GM13977 (cell line): ENCODE results near the gene SOX13.
"Not testable (repeated sequence)": the region's sequence is repeated elsewhere in the genome, so short reads cannot be mapped to it uniquely, and the experiment has no call there.

Source experiments
- DNase-seq: peaks from one replicate; pipeline ENCODE4 v3.0.0; 2012; ENCODE audit warnings: low spot score
- in situ Hi-C: fragments of 300-500 bp; cut with MboI; formaldehyde crosslinking; loops from one replicate; pipeline ENCODE4 v1.12.0; 2022; ENCODE audit warnings: low sequenced_read_pairs, low pct_unique_long_range_greater_than_20kb, mixed read lengths, inconsistent platforms; ENCODE audit not compliant: unreplicated experiment
- TF ChIP-seq, protein P1 (sequence below): IDR thresholded peaks from 2 replicates; pipeline ENCODE4 v1.5.1; 2012; ENCODE audit warnings: mild to moderate bottlenecking, control low read depth; ENCODE audit not compliant: insufficient read depth; ENCODE audit errors: extremely low read depth, missing control alignments

SOX13 gene

GRCh38 chr1:204096931-204097330, 24.0 kb downstream of the SOX13 start:
- TF ChIP-seq, protein P1, sequence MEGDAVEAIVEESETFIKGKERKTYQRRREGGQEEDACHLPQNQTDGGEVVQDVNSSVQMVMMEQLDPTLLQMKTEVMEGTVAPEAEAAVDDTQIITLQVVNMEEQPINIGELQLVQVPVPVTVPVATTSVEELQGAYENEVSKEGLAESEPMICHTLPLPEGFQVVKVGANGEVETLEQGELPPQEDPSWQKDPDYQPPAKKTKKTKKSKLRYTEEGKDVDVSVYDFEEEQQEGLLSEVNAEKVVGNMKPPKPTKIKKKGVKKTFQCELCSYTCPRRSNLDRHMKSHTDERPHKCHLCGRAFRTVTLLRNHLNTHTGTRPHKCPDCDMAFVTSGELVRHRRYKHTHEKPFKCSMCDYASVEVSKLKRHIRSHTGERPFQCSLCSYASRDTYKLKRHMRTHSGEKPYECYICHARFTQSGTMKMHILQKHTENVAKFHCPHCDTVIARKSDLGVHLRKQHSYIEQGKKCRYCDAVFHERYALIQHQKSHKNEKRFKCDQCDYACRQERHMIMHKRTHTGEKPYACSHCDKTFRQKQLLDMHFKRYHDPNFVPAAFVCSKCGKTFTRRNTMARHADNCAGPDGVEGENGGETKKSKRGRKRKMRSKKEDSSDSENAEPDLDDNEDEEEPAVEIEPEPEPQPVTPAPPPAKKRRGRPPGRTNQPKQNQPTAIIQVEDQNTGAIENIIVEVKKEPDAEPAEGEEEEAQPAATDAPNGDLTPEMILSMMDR = no peak
- in situ Hi-C loops = no loop called here
- no peak for DNase-seq

GRCh38 chr1:204098683-204099082, 25.8 kb downstream of the SOX13 start:
- TF ChIP-seq, protein P1 = no peak
- in situ Hi-C loops = no loop called here
- DNase-seq = no peak

DNA sequence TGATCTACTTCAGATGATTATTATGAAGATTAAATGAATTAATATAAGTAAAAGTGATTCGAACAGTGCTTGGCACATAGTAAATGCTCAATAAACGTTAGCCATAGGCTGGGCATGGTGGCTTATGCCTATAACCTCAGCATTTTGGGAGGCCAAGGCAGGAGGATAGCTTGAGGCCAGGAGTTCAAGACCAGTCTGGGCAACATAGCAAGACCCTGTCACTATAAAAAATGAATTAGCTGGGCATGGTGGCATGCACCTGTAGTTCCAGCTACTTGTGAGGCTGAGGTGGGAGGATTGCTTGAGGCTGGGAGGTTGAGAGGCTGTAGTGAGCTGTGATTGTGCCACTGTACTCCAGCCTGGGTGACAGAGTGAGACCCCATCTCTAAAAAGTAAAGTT, 26.8 kb downstream of the SOX13 start:
- in situ Hi-C loops, DNase-seq: not testable (repeated sequence)

DNA sequence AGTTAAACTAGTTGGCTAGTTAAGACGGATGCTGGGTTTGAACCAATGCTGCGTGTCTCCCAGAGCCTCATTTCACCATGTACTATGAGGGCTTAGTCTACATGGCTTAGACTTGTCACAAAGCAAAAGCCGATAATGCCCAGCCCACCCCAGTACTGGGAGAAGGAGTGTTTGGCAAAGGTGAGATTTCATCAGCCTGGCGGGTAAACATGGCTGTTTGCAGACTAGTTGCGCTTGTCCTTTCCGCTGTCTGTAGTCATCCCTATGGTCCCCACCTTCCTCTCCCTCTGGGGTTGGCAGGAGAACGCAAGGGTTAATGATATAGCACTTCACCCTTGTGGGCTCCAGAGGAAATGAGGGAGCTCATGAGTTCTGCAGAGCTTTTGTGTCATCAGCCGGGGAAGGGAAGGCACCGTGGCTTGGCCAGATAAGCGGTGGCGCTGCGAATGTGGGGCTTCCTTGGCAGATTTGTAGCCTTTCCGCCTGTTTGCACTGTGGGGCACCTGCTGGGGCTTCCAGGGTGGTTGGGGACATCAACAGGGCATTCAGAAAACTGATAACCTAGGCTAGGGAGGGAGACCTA, 29.2 kb downstream of the SOX13 start:
- in situ Hi-C loops = no loop called here
- TF ChIP-seq, protein P1 = no peak

GRCh38 chr1:204102739-204103430, 30.0 kb downstream of the SOX13 start:
- DNase-seq = no peak
- in situ Hi-C loops = no loop called here
- TF ChIP-seq, protein P1 = no peak

More for the DNA sequence above, 29.2 kb downstream of the SOX13 start:
- no peak for DNase-seq

DNA sequence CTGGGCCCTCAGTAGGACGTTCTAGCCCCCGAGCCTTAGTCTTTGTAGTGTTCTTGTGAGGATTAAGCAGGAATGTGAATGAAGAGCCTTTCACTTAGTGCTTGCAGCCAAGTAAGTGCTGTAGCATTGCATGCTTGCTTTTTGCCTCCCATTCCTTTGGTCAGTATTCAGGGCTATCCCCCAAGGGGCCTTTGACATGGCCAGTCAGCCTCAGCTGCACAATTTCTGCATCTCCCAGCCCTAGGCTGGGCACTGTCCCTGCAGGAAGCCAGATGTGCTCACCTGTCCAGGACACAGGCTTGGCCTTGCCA, 30.5 kb downstream of the SOX13 start:
- DNase-seq = no peak
- TF ChIP-seq, protein P1 = no peak
- in situ Hi-C loops = no loop called here

- in situ Hi-C loops = no loop called here
- no peak for DNase-seq
- TF ChIP-seq, protein P1 = no peak
Measured at GRCh38 chr1:204104331-204105130, 31.6 kb downstream of the SOX13 start.
